HG02678 (cell line): ENCODE results near the gene KCNQ1.

Source experiments
- ATAC-seq: cut with Tn5 transposase; IDR thresholded peaks from one replicate; pipeline ENCODE4 v1.9.1; 2021; ENCODE audit warnings: mild to moderate bottlenecking, moderate library complexity; ENCODE audit not compliant: unreplicated experiment

The KCNQ1 gene

DNA sequence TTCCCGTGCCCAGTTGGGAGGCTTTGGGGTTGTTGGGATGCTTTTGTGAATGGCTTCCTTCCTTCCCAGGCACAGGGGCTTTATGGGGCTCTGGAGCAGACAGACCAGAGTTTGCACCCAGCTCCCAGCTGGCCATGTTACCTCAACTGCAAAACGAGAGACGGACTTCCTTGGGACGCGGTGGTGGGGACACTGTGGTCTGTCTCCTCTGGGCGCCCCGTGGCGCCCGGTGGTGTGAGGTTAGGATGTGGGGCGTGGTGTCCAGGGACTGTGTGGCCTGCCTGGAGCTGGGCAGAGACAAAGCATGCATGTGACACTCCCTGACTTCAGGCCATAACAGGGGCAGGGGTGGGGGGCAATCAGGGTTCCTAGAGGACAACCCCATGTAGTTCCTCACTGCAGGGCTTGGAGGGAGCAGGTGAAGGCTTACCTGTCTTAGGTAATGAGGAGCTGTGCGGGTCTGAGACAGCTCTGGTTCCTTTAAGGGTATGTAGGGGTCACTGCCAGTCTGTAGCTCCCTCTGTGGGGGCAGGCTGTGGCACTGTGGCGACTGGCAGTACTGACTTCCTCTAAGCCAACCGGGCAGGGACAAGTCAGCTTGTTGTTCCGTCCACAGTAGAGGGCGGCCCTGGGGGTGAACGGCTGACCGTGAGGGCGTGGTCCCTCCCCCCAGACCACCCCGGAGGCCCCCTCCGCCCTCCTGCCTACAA, 14.4 kb downstream of the KCNQ1 start:
- no peak for ATAC-seq

DNA sequence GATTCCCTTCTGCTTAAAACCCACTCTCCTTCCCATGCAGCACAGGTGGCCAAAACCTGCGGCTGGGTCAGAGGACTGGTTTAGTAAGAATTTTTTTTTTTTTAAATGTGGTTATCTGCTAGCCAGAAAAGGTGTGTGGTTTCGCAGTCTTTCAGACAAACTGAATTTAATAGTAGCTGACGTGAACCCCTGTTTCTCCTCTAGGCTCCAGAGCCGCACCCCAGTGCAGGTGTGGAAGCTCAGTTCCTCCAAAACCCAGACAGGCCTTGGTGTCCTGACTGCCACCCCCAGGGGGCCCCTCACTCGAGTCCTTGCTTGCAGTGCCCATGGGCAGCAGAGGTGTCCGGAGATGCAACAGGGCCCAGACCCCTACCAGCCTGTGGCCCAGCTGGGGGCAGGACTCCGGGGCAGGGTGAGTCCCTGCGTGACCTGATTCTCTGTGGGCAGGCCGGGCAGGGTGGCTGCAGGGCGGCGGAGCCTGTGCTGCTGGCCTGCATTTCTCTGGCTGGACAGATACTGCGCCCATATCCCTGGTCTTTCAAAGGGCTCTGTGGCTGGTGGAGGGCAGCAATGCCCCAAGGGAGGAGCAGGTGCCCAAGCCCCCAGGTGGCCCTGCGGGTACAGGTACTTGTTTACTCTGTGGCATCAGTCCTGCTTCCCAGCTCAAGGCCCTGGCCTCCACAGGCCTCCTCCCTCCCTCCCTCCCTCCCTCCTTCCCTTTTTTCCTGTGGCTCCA, 15.2 kb downstream of the KCNQ1 start:
- no peak for ATAC-seq

DNA sequence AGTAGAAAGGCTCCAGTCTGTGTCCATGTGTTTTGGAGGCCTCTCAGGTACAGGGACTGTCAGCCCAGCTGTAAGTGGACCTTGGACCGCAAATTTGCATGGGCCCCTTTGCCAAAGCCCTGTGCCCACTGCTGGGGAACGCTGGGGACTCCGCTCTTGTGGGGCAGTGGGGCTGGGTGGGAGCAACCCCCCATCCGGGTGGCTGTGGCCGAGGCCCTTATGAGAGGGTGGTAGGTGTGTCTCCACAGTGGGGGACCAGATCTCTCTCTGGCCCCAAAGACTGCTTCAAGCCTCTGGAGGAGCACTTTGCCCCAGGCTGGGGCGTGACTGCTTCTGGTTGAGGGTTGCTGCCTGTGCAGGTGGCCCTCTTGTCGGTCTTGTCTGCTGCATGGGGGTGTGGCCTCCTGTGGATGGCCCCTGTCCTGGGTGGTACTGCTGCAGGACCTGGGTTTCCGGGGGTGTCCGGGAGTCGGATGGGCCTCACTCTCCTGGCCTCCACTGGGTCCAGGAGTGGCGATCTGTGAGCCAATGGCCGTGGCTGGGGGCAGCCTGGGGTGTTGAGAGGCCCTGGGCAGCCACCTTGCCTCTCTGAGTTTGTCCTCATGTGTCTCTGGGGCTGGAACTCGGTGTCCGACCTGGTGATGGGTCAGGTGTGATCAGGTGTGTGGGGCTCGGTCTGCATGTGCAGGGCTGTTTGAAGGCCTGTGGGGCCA, 15.9 kb downstream of the KCNQ1 start:
- no peak for ATAC-seq

DNA sequence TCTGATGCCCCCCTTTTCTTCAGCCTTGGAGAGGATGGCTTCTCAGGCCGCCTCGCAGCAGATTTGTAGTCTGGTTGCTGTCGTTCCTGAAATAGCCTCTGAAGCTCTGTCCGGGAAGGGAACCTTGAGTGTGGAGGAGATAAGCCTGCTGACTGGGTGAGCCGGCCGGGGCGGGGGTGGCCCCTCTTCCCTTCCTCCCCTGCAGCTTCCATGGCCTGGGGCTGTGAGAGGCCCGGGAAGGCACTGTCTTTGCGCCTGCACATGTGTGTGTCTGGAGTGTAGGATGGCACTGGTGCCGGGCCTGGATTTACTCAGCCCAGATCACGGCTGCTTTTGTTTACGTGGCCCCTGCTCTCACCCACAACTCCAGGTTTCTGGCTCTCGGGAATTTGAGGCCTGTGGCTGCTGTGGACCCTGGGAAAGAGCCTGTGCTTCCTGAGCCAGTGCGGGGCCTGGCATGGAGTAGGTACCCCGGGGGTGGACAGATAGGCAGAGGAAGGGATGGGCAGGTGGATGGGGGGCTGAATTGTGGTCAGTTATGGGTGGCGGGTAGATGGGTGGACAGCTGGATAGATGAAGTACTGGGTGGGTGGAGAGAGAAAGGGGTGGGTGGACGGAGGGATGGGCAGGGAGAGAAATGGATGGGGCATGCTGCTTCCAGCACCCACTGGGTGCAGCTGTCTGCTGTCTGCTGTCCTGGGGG, 16.6 kb downstream of the KCNQ1 start:
- no peak for ATAC-seq

DNA sequence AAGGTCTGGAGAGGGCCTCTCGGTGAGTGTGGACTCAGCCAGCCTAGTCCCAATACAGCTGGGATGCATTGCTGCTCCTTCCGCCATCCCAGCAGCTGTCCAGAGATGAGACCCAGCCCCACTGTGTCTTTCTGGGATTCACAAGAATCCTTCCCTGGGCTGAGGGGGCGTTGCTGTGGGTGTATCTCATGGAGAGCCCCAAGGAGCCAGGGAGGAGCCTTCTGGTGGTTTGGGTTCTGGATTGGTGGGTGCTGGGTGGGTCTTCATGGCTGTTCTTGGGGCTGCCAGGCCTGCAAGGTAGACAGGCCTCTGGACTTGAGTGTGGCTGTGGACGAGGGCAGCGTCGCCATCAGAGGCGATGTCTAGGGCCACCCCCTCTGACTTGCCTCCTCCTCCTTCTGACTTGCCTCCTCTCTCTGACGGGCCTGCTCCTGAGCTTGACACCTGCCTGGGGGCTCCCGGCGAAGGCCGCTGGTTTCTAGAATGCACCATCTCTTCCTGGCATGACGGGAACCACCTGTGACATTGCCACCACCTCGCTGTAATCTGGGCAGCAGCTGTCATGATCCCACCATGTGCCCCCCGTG, 17.2 kb downstream of the KCNQ1 start:
- ATAC-seq, result no peak

DNA sequence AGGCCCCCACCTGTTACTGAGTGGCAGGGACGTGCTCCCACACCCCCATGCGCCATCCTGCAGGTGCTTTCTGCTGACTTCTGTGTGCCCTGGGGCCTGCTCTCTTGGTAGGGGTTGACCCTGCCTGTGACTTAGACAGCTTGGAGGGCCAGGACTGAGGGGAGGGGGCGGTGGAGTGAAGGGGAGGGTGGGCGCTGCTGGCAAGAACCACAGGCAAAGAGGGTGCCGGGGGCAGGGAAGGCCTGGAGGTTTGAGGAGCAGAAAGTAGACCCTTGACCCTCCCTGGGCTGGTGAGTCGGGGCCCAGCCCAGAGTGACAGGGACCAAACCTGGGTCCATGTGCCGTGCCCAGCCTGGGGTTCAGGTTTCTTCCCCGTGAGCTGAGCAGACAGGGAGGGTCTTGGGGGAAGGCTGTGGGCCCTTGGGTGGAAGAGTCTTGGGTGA, 17.8 kb downstream of the KCNQ1 start:
- no peak for ATAC-seq

DNA sequence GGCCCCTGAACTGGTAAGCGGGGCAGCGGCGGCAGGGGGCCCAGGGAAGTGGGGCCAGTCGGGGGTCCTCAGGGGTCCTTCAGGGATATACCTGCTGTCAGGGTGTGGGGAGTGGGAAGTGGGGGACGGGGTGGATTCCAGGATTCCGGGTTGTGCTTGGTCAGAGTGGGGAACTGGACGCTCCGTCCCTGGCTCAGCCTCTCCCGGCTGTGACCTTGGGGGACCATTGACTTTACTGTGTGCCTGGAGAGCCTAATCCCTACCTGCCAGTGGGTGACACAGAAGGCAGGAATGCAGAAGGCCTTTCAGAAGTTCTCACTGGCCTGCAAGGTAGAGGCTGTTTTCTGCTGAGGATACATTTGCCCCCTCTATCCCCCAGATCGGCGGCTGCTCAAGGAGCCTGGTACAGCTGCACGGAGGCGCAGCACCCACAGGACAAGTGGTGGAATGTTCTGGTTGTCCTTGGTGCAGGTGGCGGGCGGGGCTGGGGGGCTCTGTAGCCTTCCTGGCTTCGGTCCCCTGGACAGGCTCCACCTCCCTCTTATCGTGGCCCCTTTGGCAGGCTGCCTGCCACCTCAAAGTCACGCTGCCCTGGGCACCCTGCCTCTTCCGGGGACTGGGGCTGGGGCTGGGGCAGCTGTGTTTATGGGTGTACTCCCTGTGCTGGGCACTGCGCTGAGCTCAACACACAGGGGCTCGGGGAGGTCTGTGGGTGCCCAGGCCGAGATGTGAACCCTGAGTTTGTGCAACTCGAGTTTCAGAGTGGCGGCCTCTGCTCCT, 18.4 kb downstream of the KCNQ1 start:
- ATAC-seq, result no peak

DNA sequence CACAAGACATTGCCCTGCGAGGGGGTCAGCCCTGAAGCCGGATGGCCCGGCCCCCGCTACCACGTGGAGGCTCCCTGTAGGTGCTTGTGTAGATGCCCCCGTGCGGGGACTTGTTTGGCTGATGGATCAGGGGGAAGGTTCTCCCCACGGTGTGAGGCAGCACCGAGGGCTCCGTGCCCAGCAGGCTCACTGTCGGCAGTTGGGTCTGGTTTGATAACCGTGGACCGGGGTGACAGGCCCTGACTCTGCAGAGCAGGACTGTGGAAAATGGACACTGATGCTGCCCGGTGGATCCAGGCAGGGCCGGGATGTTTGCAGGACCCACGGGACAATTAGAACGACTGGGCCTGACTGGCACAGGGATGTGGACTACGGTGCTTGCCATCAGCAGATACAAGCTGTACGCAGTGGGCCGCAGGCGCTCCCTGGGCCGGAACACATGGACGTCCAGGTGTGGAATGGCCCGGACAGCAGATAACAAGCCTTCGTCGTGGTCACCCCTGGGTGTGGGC, 19.0 kb downstream of the KCNQ1 start:
- no peak for ATAC-seq

DNA sequence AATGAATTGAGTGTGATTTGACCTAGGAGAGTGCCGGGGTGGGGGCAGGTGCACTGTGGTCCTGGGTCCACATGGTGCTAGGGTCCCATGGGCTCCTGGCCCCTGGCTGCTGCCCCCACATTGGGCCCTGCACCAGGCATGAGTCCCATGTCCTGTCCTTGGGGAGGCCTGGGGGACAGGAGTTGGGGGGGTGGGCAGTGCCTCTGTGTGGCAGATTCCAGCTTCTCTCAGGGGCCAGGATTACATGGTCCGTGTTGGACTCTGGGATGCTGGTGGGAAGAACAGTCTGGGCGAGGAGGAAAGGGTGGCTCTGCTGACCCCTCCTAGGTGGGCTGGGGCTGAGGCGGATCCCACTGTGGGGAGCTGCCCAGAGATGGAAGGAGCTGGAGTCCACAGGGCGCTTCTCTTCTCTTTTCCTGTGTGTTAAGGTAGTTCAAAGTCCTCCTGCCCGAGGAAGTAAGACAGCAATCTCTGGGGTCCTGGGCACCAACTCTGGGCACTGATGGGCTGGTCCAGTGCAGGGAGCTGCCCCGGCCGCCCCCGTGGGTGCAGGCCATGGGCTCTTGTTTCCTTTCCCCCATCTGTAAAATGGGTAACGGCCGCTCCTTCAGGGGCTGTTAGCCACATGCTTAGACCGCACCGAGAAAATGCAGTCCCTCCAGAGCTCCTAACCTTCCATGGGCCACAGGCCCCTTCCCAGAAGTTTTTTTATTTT, 19.8 kb downstream of the KCNQ1 start:
- ATAC-seq, result no peak

DNA sequence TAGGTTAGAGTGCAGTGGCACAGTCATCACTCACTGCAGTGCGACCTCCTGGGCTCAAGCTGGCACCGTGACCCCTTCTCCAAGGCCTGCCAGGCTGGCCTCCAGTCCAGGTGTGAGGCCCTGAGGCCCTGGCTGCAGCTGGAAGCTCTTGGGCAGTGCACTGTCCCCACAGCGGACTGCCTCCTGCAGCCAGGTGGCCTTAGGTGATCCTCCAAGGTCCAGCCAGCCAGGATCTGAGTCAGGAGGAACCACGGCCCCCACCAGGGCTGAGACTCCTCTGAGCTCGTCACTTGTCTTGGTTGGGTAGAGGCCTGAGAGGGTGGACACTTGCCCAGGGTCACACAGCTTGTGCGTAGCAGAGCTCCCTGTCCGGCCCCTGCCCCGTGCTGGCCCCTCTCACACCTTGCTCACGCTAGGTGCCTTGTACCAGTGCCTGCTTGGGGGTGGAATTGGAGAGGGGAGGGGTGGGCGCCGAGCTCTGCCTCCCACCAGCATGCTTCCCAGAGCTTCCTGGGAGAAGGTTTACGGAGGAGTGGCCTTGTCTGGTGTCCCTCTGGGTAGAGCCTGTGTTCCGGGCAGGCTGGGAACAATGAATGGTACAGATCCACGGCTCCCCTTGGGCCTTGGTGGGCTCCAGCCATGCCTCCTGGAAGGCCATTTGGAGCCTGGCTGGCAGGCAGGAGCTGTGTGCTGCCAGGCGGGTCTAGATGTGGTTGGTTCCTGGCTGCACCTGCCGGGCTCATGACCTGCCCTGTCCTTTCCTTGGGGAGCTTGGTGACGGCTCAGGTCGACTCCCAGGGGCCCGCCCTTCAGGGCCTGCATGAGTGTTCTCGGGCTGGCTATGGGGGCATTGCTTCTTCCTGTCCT, 20.6 kb downstream of the KCNQ1 start:
- ATAC-seq, result no peak

DNA sequence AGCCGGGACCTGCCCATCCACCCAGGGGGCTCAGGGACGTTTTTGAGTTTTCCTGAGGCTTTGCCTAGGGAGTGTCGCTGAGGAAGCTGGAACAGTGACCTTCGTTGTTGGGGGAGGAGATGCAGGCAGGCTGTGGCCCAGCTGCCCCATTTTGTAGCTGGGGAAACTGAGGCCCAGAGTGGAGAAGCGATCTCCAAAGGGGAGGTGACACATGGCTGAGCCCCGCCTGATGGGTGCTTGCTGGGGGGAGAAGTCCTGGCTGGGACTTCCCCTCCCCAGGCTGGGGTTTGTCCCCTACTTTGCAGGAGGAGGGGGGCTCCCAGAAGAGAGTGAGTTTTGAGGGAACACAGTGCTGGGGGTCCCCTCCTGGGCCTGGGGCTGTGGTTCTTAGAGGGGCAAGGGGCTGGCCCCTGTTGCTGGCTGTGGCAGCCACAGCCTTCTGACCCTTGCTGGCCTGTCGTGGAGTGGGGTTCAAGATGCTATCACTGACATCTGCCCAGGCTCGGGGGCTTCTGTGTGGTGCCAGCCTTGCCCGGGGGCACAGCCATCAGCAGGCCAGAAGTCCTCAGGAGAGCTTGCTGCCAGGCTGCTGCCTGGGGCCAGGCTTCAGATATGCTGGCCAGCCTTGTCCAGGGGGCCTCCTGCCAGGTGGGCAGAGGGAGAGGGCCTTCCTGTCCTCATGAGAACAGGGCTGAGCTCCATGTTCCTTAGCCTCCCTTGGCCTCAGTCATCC, 21.4 kb downstream of the KCNQ1 start:
- no peak for ATAC-seq

DNA sequence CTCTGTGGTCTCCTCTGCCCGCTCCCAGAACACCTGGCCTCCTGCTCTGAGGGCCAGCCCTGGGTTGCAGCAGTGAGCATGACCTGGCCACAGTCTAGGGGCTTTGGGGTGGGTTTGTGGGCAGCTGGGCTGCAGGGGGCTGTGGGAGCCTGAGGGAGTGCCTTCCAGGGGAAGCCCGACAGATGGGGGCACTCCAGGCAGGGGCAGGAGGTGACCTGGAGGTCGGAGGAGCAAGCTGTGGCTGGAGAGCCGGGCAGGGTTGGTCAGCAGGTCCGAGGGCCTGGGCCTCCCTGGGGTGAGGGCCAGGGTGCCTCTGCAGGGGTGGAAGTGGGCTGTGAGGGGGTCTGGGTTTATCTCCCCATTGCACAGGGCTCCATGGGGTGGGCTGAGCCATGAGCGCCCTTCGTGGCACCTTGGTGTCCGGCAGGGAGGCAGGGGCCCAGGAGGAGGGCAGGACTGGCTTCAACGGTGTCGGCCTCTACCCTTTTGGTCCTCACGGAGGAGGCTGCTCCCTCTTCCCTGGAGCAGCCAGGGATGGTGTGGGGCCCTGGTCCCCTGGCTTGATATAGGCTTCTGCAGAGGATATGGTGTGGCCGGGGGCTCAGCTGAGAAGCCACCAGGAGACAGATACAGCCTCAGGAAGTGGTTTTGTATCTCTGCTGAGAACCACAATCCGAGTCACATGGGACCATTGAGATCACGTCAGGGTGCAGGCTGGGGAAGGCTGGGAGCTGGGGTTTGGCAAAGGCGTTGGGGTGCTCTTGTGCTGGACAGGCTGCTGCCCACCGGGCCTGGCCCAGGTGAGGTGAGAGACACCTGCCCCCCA, 22.3 kb downstream of the KCNQ1 start:
- ATAC-seq, result no peak

DNA sequence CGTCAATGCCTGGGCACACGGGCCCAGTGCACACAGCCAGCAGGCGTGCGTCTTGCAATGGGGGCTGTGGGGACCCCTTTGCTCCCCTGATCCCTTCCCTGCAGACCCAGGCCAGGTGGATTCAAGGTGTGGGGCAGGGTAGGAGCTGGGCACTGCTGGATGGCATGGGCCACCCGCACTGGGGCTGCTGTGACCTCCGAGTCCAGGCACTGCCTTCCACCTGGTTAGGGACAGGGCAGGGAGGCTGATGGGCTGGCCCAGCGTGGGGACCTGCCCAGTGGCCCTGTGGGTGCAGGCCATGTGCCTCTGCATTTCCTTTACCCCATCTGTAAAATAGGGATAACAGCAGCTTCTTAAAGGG, 22.9 kb downstream of the KCNQ1 start:
- ATAC-seq, result no peak

DNA sequence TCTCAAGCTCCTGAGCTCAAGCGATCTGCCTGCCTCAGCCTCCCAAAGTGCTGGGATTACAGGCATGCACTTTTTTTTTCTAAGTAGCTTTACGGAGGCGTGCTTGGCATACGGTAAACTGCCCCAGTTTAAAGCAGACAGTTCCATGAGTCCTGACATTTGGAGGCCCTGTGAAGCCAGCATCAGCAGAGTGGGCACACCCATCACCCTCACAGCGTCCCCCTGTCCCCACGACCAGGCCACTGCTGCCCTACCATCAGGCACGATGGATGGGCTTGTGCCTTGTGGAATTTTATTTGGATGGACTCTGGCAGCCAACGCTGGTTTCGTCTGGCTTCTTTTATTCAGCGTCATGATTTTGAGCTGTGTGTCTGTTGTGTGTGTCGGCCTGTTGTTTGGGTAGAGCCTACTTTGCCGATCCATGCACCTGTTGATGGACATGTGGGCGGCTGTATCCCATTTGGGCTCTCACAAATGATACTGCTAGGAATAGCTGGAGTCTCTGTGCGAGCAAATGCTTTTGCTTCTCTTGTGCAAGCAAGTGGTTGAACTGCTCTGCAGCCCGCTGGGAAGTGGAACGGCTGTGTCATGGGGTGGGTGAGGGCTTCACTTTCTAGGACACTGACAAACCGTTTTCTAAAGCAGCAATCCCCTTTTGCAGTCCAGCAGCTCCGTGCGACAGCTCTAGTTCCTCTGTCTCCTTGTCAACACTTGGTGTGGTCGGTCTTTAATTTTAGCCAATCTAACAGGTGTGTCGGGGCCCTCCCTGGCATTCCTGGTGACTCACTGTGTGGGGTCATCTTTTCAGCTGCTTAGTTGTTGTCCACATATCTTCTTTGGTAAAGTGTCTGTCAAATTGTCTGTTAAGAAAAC, 23.8 kb downstream of the KCNQ1 start:
- ATAC-seq, result no peak

DNA sequence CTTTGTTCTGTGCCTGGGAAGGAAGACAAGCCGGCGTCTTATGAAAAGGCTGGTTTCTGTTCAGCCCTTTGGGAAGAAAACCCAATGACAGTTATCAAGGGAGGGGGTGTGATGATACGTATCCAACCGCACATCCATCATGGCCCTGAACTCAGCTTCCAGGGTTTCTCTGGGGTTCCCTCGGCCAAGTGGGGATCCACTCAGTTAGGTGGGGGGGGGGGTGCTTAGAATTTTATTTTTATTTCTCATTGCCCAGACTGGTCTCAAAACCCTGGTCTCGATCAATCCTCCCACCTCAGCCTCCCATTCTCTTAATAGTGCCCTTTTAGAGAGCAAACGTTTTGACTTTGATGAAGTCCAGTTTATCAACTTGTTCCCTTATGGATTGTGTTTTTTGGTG, 25.7 kb downstream of the KCNQ1 start:
- ATAC-seq, result no peak
